ENCODE results near the gene CCL17.
"Not testable (repeated sequence)": the region's sequence is repeated elsewhere in the genome, so short reads cannot be mapped to it uniquely, and the experiment has no call there.

The CCL17 gene

GRCh38 chr16:57396786-57397185, 7.8 kb upstream of the CCL17 start:
- in situ Hi-C loops (cut with MboI; ENCODE audit: low pct_unique_long_range_greater_than_20kb, low sequenced_read_pairs, unreplicated experiment) = no loop called here
- no peak for TF ChIP-seq CTCF (IDR thresholded peaks at IDR 0.05; ENCODE audit: extremely low read depth, insufficient read depth, missing control alignments)
- no peak for DNase-seq (ENCODE audit: low spot score)

GRCh38 chr16:57397493-57397892, 7.1 kb upstream of the CCL17 start:
- in situ Hi-C loops (cut with MboI; ENCODE audit: low pct_unique_long_range_greater_than_20kb, low sequenced_read_pairs, unreplicated experiment); DNase-seq (ENCODE audit: low spot score): not testable (repeated sequence)

- TF ChIP-seq CTCF (IDR thresholded peaks at IDR 0.05; ENCODE audit: extremely low read depth, insufficient read depth, missing control alignments) = no peak
- in situ Hi-C loops (cut with MboI; ENCODE audit: low pct_unique_long_range_greater_than_20kb, low sequenced_read_pairs, unreplicated experiment) = loop anchor here (25.0 kb wide), 1 partner anchor 315 kb away; the partner anchor contains the start of gene CPNE2
- DNase-seq (ENCODE audit: low spot score) = no peak
Measured at GRCh38 chr16:57401943-57402640, 2.5 kb upstream of the CCL17 start.

- no peak for TF ChIP-seq CTCF (IDR thresholded peaks at IDR 0.05; ENCODE audit: extremely low read depth, insufficient read depth, missing control alignments)
- no peak for DNase-seq (ENCODE audit: low spot score)
- in situ Hi-C loops (cut with MboI; ENCODE audit: low pct_unique_long_range_greater_than_20kb, low sequenced_read_pairs, unreplicated experiment) = loop anchor here (25.0 kb wide), 1 partner anchor 318 kb away; the partner anchor contains the start of gene CPNE2
Measured at GRCh38 chr16:57405097-57405496, 530 bp downstream of the CCL17 start.

- no peak for TF ChIP-seq CTCF (IDR thresholded peaks at IDR 0.05; ENCODE audit: extremely low read depth, insufficient read depth, missing control alignments)
- no peak for DNase-seq (ENCODE audit: low spot score)
- in situ Hi-C loops (cut with MboI; ENCODE audit: low pct_unique_long_range_greater_than_20kb, low sequenced_read_pairs, unreplicated experiment) = loop anchor here (25.0 kb wide), 1 partner anchor 320 kb away; the partner anchor contains the start of gene CPNE2
Measured at GRCh38 chr16:57406881-57407280, 2.3 kb downstream of the CCL17 start.

- TF ChIP-seq CTCF (IDR thresholded peaks at IDR 0.05; ENCODE audit: extremely low read depth, insufficient read depth, missing control alignments) = no peak
- no peak for DNase-seq (ENCODE audit: low spot score)
- in situ Hi-C loops (cut with MboI; ENCODE audit: low pct_unique_long_range_greater_than_20kb, low sequenced_read_pairs, unreplicated experiment) = loop anchor here (25.0 kb wide), 1 partner anchor 320 kb away; the partner anchor contains the start of gene CPNE2
Measured at GRCh38 chr16:57407521-57408353, 3.2 kb downstream of the CCL17 start.

GRCh38 chr16:57409065-57409464, 4.5 kb downstream of the CCL17 start:
- TF ChIP-seq CTCF (IDR thresholded peaks at IDR 0.05; ENCODE audit: extremely low read depth, insufficient read depth, missing control alignments) = no peak
- no peak for DNase-seq (ENCODE audit: low spot score)
- in situ Hi-C loops (cut with MboI; ENCODE audit: low pct_unique_long_range_greater_than_20kb, low sequenced_read_pairs, unreplicated experiment) = loop anchor here (25.0 kb wide), 1 partner anchor 322 kb away; the partner anchor contains the start of gene CPNE2
